Muscle layer of colon (tissue), 2 donors: ENCODE measurements around the gene RALGAPB.
"Not testable (repeated sequence)": the region's sequence is repeated elsewhere in the genome, so short reads cannot be mapped to it uniquely, and the experiment has no call there.

Experiments used
- H3K27ac ChIP-seq: one replicate; pipeline ENCODE4 v1.7.0; 2013; ENCODE audit warnings: low read depth, mild to moderate bottlenecking, low read length, moderate library complexity
- H3K27me3 ChIP-seq, 2 donors: one replicate each; pipeline ENCODE4 v1.7.0; 2013; ENCODE audit warnings: low read length in 2 of 2, mild to moderate bottlenecking in 2 of 2; ENCODE audit not compliant: insufficient read depth in 2 of 2, control insufficient read depth in 1 of 2
- H3K36me3 ChIP-seq: one replicate; pipeline ENCODE4 v1.7.0; 2013; ENCODE audit warnings: mild to moderate bottlenecking, low read length; ENCODE audit not compliant: insufficient read depth
- H3K4me1 ChIP-seq: one replicate; pipeline ENCODE4 v1.7.0; 2013; ENCODE audit warnings: mild to moderate bottlenecking, low read length; ENCODE audit not compliant: insufficient read depth
- H3K4me3 ChIP-seq, 2 donors: one replicate each; pipeline ENCODE4 v1.7.0; 2013; ENCODE audit warnings: low read length in 2 of 2, low read depth in 1 of 2, mild to moderate bottlenecking in 1 of 2, moderate library complexity in 1 of 2
- H3K9ac ChIP-seq: one replicate; pipeline ENCODE4 v1.7.0; 2013; ENCODE audit warnings: low read length
- H3K9me3 ChIP-seq: one replicate; pipeline ENCODE4 v1.7.0; 2013; ENCODE audit warnings: mild to moderate bottlenecking, low read length
- donor health status: abdominal sarcoma.
- donor health status: Adenocarcinoma of cecum.

Gene RALGAPB

DNA sequence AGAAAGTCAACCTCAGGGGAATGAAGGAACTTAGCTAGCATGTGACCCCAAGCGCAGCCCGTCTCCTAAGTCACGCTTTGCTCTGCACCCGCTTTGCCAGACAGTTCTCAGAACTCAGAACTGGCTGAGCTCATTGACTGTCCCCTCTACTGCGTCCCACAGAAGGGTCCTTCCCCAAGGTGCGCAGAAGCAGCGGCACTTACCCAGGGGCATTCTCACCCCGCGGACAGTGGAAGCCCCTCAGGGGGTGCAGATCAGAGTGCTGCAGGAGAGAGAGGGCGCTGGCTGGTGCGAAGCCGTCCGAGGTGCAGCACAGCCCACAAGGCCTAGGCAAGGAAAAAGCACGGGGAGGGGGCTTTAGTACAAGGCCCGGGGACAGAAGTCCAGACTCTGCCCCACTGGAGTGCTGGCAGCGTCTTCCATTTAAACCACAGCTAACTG, 38.3 kb upstream of the RALGAPB start:
- Histone ChIP-seq H3K36me3 (peaks cover 44% of the 10 kb centered on the region), H3K4me3 (peak overlapping the region; percentile 52 to 80), H3K27me3 (no peaks in the 10 kb centered on the region), H3K9me3 (no peaks in the 10 kb centered on the region), H3K27ac (peak overlapping the region; percentile 71), H3K9ac (peak overlapping the region; percentile 67), H3K4me1 (peaks cover 10% of the 10 kb centered on the region)

DNA sequence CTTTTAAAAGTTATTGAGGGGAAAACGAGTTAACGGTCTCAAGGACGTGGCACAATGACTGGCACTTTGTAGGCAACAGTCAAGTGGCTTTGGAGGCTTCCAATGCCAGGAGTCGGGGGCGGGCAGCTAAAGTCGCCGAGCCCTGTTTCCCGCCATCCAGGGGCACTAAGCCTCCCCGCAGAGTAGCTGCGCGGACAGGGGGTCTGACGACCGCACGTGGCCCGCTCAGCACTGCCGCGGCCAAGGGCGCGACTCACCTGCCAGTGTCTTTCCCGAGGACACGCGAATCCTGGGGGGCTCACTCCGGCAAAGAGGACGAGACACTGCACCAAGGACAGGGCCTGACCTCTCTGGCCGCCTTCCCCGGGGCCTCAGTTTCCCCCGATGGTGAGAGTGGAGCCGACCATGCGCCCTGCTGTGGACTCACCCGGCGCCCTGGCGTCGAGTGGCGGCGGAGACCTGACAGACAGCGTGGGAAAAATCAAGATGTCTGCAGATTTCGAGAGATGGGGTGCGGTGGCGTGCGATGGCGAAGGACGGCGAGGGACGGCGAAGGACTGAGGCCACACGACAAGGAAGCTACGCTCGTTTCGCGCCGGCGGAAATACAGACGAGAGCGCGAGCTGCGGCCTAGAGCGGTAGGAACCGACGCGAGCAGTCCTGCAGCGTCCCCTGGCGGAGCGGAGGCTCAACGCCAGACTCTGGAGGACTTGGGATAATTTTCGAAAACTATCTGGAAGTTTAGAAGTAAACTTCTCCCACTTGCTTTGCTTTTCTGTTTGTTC, 37.7 kb upstream of the RALGAPB start, which contains the start of gene SNHG17:
SNHG17 (minus strand) TSS at position 559 of the 785 bp plus-strand sequence.
- Histone ChIP-seq H3K27me3 (no peaks in the 10 kb centered on the region), H3K9me3 (no peaks in the 10 kb centered on the region), H3K36me3 (peaks cover 38% of the 10 kb centered on the region), H3K4me1 (peaks cover 10% of the 10 kb centered on the region), H3K4me3 (peak within 1 kb of the TSS; percentile 52 to 80), H3K9ac (peak within 1 kb of the TSS; percentile 67), H3K27ac (peak within 1 kb of the TSS; percentile 71)

GRCh38 chr20:38435555-38435939, 37.1 kb upstream of the RALGAPB start:
- H3K9me3 ChIP-seq = no peaks in the 10 kb centered on the region
- H3K9ac ChIP-seq = no peak overlapping the region
- H3K36me3 ChIP-seq = peaks cover 38% of the 10 kb centered on the region
- peaks cover 10% of the 10 kb centered on the region for H3K4me1 ChIP-seq
- H3K27ac ChIP-seq = no peak overlapping the region
- no peaks in the 10 kb centered on the region for H3K27me3 ChIP-seq
- peak overlapping the region in 1 of 2 donors; percentile 52 for H3K4me3 ChIP-seq

GRCh38 chr20:38437796-38438195, 34.8 kb upstream of the RALGAPB start:
- no peak overlapping the region for H3K27ac ChIP-seq

DNA sequence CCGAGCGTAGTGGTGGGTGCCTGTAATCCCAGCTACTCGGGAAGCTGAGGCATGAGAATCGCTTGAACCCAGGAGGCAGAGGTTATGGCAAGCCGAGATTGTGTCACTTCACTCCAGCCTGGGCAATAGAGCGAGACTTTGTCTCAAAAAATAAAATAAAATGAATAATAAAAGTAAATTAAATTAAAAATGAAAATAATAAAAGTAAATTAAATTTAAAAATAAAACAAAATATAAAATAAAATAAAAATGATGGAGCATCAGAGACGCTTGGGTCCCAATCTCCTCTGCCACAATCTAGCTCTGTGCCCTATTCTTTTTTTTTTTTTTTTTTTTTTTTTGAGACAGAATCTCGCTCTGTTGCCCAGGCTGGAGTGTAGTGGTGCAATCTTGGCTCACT, 31.5 kb upstream of the RALGAPB start:
- not testable (repeated sequence) for H3K27ac ChIP-seq, H3K36me3 ChIP-seq, H3K27me3 ChIP-seq, H3K9ac ChIP-seq, H3K4me1 ChIP-seq, H3K9me3 ChIP-seq, H3K4me3 ChIP-seq

More at GRCh38 chr20:38437796-38438195, 34.8 kb upstream of the RALGAPB start:
- H3K9me3 ChIP-seq = no peaks in the 10 kb centered on the region
- H3K36me3 ChIP-seq = peaks cover 18% of the 10 kb centered on the region
- H3K4me1 ChIP-seq = peaks cover 10% of the 10 kb centered on the region
- H3K9ac ChIP-seq = no peak overlapping the region
- H3K27me3 ChIP-seq = no peaks in the 10 kb centered on the region
- H3K4me3 ChIP-seq = no peak overlapping the region

- Histone ChIP-seq H3K36me3 (no peaks in the 10 kb centered on the region), H3K4me3 (no peak overlapping the region), H3K27ac (no peak overlapping the region), H3K27me3 (no peaks in the 10 kb centered on the region), H3K9me3 (no peaks in the 10 kb centered on the region), H3K9ac (no peak overlapping the region), H3K4me1 (peaks cover 4% of the 10 kb centered on the region)
Observed at GRCh38 chr20:38441916-38442315, 30.7 kb upstream of the RALGAPB start.

- peaks cover 12% of the 10 kb centered on the region for H3K4me1 ChIP-seq
- no peaks in the 10 kb centered on the region for H3K9me3 ChIP-seq
- no peaks in the 10 kb centered on the region for H3K27me3 ChIP-seq
- H3K9ac ChIP-seq = no peak overlapping the region
- no peak overlapping the region for H3K27ac ChIP-seq
- H3K36me3 ChIP-seq = peaks cover 20% of the 10 kb centered on the region
- no peak overlapping the region for H3K4me3 ChIP-seq
Observed at GRCh38 chr20:38445381-38445796, 27.3 kb upstream of the RALGAPB start.

GRCh38 chr20:38445901-38446425, 26.7 kb upstream of the RALGAPB start:
- H3K9ac ChIP-seq = no peak overlapping the region
- H3K4me3 ChIP-seq = peak overlapping the region in 1 of 2 donors; percentile 81
- H3K36me3 ChIP-seq = peaks cover 23% of the 10 kb centered on the region
- no peaks in the 10 kb centered on the region for H3K27me3 ChIP-seq
- no peak overlapping the region for H3K27ac ChIP-seq
- no peaks in the 10 kb centered on the region for H3K9me3 ChIP-seq
- H3K4me1 ChIP-seq = peaks cover 12% of the 10 kb centered on the region

DNA sequence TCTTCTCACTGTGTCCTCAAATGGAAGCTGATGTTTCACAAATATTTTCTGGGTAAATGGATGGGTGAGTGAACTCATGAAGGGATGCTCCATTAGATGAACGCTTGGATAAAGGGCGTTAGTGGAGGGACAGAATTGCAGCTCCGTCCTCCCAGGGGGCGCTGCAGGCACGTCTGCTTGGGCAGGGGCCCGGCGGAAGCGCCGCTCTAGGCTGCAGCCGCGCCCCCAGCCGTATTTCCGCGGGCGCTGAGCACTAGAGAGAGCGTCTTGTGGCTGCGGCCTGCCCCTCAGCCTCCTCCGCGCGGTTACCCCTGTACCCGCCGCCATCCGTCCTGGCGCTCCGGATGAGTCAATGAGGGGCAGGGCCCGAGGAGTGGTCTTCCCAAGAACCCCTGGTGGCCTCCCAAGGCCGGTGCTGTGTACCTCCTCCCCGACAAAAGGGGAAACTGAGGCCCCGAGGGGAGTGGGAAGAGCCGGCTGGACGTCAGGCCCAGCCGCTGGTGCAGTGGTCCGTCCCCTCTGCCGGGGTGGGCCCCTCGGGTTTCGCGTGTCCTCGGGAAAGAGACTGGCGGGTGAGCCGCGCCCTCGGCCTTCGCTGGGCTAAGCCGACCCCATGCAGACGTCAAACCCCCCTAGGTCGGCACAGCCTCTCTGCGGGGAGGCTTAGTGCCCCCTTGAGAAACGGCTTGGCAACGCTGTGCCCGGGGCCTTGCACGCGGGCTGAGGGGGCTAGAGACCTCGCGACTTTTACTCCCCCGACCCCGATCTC, 26.0 kb upstream of the RALGAPB start:
- Histone ChIP-seq H3K9ac (peak overlapping the region; percentile 93), H3K4me3 (peak overlapping the region; percentile 81 to 89), H3K27me3 (no peaks in the 10 kb centered on the region), H3K36me3 (peaks cover 23% of the 10 kb centered on the region), H3K4me1 (peaks cover 12% of the 10 kb centered on the region), H3K9me3 (no peaks in the 10 kb centered on the region), H3K27ac (peak overlapping the region; percentile 71)

- peaks cover 23% of the 10 kb centered on the region for H3K36me3 ChIP-seq
- H3K27ac ChIP-seq = peak overlapping the region; percentile 71
- no peaks in the 10 kb centered on the region for H3K27me3 ChIP-seq
- no peaks in the 10 kb centered on the region for H3K9me3 ChIP-seq
- H3K9ac ChIP-seq = peak overlapping the region; percentile 93
- H3K4me3 ChIP-seq = peak overlapping the region; percentile 81 to 89
- H3K4me1 ChIP-seq = peaks cover 12% of the 10 kb centered on the region
Observed at GRCh38 chr20:38447251-38447661, 25.4 kb upstream of the RALGAPB start.

- no peaks in the 10 kb centered on the region for H3K9me3 ChIP-seq
- no peak overlapping the region for H3K9ac ChIP-seq
- H3K27ac ChIP-seq = no peak overlapping the region
Observed at GRCh38 chr20:38447931-38448675, 24.5 kb upstream of the RALGAPB start.

More at GRCh38 chr20:38447931-38448675, 24.5 kb upstream of the RALGAPB start:
- H3K27me3 ChIP-seq = no peaks in the 10 kb centered on the region
- peaks cover 23% of the 10 kb centered on the region for H3K36me3 ChIP-seq
- H3K4me1 ChIP-seq = peaks cover 12% of the 10 kb centered on the region
- H3K4me3 ChIP-seq = no peak overlapping the region
